ENCODE measurements around the gene PPARD. TPM values are rescaled to one million over a fixed set of nuclear protein-coding genes. Genes with fewer than 3 reads are reported as not detected.
"Not testable (repeated sequence)": the region's sequence is repeated elsewhere in the genome, so short reads cannot be mapped to it uniquely, and the experiment has no call there.

The PPARD gene
- total RNA-seq, 6 experiments from 2014 or later: 39.0 to 46.4 (median 41.2) TPM

DNA sequence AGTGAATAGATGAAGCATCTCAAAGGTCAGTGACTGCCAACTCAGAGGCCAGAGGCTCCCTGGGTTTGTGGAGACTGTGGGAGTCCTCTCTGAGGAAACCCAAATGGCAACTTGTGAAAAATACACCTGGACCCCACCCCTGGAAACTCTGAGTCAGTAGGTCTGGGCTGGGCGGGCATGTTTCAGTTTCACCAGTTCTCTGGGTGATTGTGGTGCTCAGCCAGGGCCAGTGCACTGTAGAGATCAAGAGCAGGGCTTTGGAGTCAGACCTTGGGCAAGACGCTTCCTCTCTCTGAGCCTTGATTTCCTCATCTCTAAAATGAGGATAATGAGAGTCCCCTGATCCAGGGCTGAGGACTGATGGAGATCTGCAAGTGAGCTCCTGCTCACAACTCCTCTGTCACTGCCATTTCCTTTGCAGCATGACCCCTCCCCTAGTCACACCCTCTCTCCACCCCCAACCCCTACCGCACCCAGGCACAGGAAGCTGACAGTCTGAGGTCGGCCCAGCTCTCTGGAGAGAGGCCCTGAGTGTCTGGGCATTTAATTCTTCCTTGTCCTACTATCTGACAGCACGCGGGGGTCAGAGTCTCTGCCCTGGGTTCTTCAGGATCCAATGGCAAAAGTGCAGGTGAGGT is 39.6 kb upstream of the PPARD start:
- H3K4me1 Mint-ChIP-seq (ENCODE audit: low read depth): peaks cover 13% of the 10 kb centered on the region
- H3K9me3 Mint-ChIP-seq: no peaks in the 10 kb centered on the region
- no peaks in the 10 kb centered on the region for H3K36me3 Mint-ChIP-seq (ENCODE audit: low read depth)
- no peak overlapping the region for H3K27ac Mint-ChIP-seq
- TF ChIP-seq, protein P1, sequence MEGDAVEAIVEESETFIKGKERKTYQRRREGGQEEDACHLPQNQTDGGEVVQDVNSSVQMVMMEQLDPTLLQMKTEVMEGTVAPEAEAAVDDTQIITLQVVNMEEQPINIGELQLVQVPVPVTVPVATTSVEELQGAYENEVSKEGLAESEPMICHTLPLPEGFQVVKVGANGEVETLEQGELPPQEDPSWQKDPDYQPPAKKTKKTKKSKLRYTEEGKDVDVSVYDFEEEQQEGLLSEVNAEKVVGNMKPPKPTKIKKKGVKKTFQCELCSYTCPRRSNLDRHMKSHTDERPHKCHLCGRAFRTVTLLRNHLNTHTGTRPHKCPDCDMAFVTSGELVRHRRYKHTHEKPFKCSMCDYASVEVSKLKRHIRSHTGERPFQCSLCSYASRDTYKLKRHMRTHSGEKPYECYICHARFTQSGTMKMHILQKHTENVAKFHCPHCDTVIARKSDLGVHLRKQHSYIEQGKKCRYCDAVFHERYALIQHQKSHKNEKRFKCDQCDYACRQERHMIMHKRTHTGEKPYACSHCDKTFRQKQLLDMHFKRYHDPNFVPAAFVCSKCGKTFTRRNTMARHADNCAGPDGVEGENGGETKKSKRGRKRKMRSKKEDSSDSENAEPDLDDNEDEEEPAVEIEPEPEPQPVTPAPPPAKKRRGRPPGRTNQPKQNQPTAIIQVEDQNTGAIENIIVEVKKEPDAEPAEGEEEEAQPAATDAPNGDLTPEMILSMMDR (IDR thresholded peaks at IDR 0.05): no peak
- no peak overlapping the region for H3K4me3 Mint-ChIP-seq
- no peaks in the 10 kb centered on the region for H3K27me3 Mint-ChIP-seq (ENCODE audit: insufficient read depth)
- DNase-seq: no peak

DNA sequence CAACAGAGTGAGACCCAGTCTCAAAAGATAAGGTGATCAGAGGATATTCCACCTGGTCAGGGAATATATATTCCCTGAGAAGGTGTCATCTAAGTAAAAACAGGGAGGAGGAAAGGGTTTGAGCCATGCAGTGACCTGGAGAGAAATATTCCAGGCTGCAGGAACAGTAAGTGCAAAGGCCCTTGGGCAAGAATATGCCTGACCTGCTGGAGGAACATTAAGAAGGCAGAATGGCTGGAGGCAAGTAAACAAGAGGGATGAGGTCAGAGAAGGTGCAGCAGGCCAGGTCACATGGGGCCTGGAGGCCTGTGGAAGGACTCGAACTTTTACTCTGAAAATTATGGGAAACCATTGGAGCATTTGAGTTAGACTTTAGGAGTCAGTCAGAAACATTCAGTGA is 38.1 kb upstream of the PPARD start:
- no peak for DNase-seq
- Mint-ChIP-seq H3K9me3 (no peaks in the 10 kb centered on the region), H3K36me3 (ENCODE audit: low read depth) (no peaks in the 10 kb centered on the region), H3K4me3 (no peak overlapping the region), H3K27me3 (ENCODE audit: insufficient read depth) (no peaks in the 10 kb centered on the region; the same call in 1 of the 2 replicates), H3K4me1 (ENCODE audit: low read depth) (peaks cover 13% of the 10 kb centered on the region), H3K27ac (no peak overlapping the region)
- TF ChIP-seq, protein P1 (IDR thresholded peaks at IDR 0.05): no peak

DNA sequence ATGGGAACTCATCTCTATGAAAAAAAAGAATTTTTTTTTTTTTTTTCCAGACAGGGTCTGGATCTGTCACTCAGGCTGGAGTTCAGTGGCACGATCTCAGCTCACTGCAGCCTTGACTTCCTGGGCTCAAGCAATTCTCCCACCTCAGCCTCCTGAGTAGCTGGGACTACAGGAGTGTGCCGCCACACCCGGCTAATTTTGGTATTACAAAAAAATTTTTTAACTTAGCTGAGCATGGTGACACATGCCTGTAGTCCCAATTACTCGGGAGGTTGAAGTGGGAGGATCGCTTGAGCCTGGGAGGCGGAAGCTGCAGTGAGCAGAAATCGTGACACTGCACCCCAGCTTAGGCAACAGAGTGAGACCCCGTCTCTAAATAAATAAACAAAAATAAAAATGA is 37.2 kb upstream of the PPARD start:
- Mint-ChIP-seq H3K27ac (no peak overlapping the region), H3K36me3 (ENCODE audit: low read depth) (no peaks in the 10 kb centered on the region), H3K4me1 (ENCODE audit: low read depth) (peaks cover 13% of the 10 kb centered on the region), H3K27me3 (ENCODE audit: insufficient read depth) (no peaks in the 10 kb centered on the region; the same call in 1 of the 2 replicates), H3K4me3 (no peak overlapping the region), H3K9me3 (no peaks in the 10 kb centered on the region)
- TF ChIP-seq, protein P1 (IDR thresholded peaks at IDR 0.05): no peak
- DNase-seq: no peak

DNA sequence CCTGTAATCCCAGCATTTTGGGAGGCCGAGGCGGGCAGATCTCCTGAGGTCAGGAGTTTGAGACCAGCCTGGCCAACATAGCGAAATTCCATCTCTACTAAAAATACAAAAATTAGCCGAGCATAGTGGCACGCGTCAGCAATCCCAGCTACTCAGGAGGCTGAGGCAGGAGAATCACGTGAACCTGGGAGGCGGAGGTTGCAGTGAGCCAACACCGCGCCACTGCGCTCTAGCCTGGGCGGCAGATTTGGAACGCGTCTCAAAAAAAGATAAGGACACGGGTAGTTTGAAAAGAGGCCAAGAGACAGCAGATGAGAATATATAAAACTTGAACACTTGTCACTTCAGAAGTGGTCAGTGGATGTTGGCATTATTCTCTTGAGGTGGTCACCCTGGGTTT is 35.2 kb upstream of the PPARD start:
- not testable (repeated sequence) for H3K27ac Mint-ChIP-seq

DNA sequence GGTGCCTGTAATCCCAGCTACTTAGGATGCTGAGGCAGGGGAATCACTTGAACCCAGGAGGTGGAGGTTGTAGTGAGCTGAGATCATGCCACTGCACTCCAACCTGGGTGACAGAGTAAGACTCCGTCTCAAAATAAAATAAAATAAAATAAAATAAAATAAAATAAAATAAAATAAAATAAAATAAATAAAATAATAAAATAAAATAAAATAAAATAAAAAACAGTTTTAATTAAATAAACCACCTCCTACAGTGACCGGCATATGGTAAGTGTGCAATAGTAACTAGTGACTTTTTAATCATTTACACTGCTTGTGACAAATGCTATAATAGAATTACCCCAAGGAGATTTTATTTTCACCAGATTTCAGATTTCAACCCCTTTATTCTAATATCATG is 33.8 kb upstream of the PPARD start:
- not testable (repeated sequence) for H3K9me3 Mint-ChIP-seq

More for the DNA sequence above, 35.2 kb upstream of the PPARD start:
- H3K9me3 Mint-ChIP-seq; H3K27me3 Mint-ChIP-seq (ENCODE audit: insufficient read depth); H3K36me3 Mint-ChIP-seq (ENCODE audit: low read depth); H3K4me3 Mint-ChIP-seq; DNase-seq: not testable (repeated sequence)
- H3K4me1 Mint-ChIP-seq (ENCODE audit: low read depth): peaks cover 13% of the 10 kb centered on the region

DNA sequence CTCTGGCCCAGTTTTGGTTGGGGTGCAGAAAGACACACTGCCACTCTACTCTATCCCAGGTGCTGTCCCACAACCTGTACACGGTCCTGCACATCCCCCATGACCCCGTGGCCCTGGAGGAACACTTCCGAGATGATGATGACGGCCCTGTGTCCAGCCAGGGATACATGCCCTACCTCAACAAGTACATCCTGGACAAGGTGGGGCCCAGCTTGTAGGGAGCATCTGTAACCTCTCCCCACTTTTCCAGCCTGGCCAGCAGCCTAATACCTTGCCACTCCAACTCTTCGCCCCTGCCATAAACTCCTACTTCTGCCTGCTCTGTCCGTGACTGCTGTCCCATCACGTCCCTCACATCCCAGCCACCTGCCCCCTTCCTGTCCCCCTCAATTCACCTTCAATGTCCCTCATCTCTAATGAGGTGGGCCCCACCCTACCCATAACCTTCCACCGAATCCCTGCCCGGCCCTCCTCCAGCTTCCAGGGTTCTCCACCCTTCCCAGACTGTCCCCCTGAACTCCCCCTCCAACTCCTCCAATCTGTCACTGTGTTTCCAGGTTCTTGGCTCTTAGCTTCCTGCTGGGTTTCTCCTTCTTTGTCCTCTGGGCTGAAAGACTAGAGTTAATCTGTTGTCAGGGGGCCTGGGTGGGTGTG is 32.6 kb upstream of the PPARD start:
- no peaks in the 10 kb centered on the region for H3K36me3 Mint-ChIP-seq (ENCODE audit: low read depth)
- peaks cover 1% of the 10 kb centered on the region; the same call in 1 of the 2 replicates for H3K27me3 Mint-ChIP-seq (ENCODE audit: insufficient read depth)
- no peak overlapping the region for H3K4me3 Mint-ChIP-seq
- DNase-seq: no peak
- H3K4me1 Mint-ChIP-seq (ENCODE audit: low read depth): peaks cover 5% of the 10 kb centered on the region; the same call in 1 of the 2 replicates
- no peak overlapping the region for H3K27ac Mint-ChIP-seq
- H3K9me3 Mint-ChIP-seq: no peaks in the 10 kb centered on the region
- TF ChIP-seq, protein P1 (IDR thresholded peaks at IDR 0.05): no peak

More for the DNA sequence above, 33.8 kb upstream of the PPARD start:
- not testable (repeated sequence) for H3K4me3 Mint-ChIP-seq; H3K27me3 Mint-ChIP-seq (ENCODE audit: insufficient read depth); H3K36me3 Mint-ChIP-seq (ENCODE audit: low read depth); H3K4me1 Mint-ChIP-seq (ENCODE audit: low read depth); H3K27ac Mint-ChIP-seq; DNase-seq

Measured in HFFc6 (cell line).